Type B pancreatic cell (in vitro differentiated cells): Measurements from ENCODE around the gene SPAG9. TPM values are rescaled to one million over a fixed set of nuclear protein-coding genes. Genes with fewer than 3 reads are reported as not detected.

ENCODE experiments used
- DNase-seq: peaks from one replicate; pipeline ENCODE4 v3.0.0; 2021; ENCODE audit warnings: mixed read lengths; ENCODE audit not compliant: unreplicated experiment; ENCODE audit errors: extremely low spot score
- H3K27ac Mint-ChIP-seq: 2 replicates; pipeline ENCODE4 v1.8.0; 2021; ENCODE audit warnings: mild to moderate bottlenecking, mixed read lengths
- H3K27me3 Mint-ChIP-seq: 2 replicates; pipeline ENCODE4 v1.8.0; 2021; ENCODE audit warnings: mixed read lengths
- H3K36me3 Mint-ChIP-seq: 2 replicates; pipeline ENCODE4 v1.8.0; 2021; ENCODE audit warnings: mixed read lengths
- H3K4me1 Mint-ChIP-seq: one replicate; pipeline ENCODE4 v1.8.0; 2021; ENCODE audit warnings: mixed read lengths; ENCODE audit not compliant: unreplicated experiment
- H3K4me3 Mint-ChIP-seq: 2 replicates; pipeline ENCODE4 v1.8.0; 2021; ENCODE audit warnings: mild to moderate bottlenecking, mixed read lengths
- H3K9me3 Mint-ChIP-seq: 2 replicates; pipeline ENCODE4 v1.8.0; 2021; ENCODE audit warnings: mixed read lengths
- CTCF ChIP-seq: fragments of 200-600 bp; sonication (generic); conservative IDR thresholded peaks from 2 replicates; pipeline ENCODE4 v1.5.0; 2021; ENCODE audit warnings: antibody characterized with exemption, mild to moderate bottlenecking
- total RNA-seq: library from RNA; stranded (reverse); gene quantifications from 2 replicates; pipeline ENCODE4 v1.2.1, GENCODE V29; 2021; ENCODE audit warnings: low replicate concordance

The SPAG9 gene
- total RNA-seq, 1 donor from 2014 or later: 82.9 TPM

- H3K4me1 Mint-ChIP-seq: no peaks in the 10 kb centered on the region
- no peak for TF ChIP-seq CTCF
These were observed 131.5 kb downstream of the SPAG9 start for GRCh38 chr17:50989149-50989548.

GRCh38 chr17:50988427-50988826 is 132.2 kb downstream of the SPAG9 start:
- no peaks in the 10 kb centered on the region for H3K27me3 Mint-ChIP-seq
- no peaks in the 10 kb centered on the region for H3K9me3 Mint-ChIP-seq
- no peak for TF ChIP-seq CTCF
- peaks cover 22% of the 10 kb centered on the region for H3K36me3 Mint-ChIP-seq
- H3K27ac Mint-ChIP-seq: no peak overlapping the region
- H3K4me1 Mint-ChIP-seq: no peaks in the 10 kb centered on the region
- no peak for DNase-seq
- H3K4me3 Mint-ChIP-seq: no peak overlapping the region

More at GRCh38 chr17:50989149-50989548, 131.5 kb downstream of the SPAG9 start:
- Mint-ChIP-seq H3K4me3 (no peak overlapping the region), H3K36me3 (peaks cover 27% of the 10 kb centered on the region), H3K27me3 (no peaks in the 10 kb centered on the region), H3K27ac (no peak overlapping the region), H3K9me3 (no peaks in the 10 kb centered on the region)
- DNase-seq: no peak

GRCh38 chr17:50986989-50987660 is 133.5 kb downstream of the SPAG9 start:
- Mint-ChIP-seq H3K36me3 (peaks cover 16% of the 10 kb centered on the region), H3K4me1 (no peaks in the 10 kb centered on the region), H3K27me3 (no peaks in the 10 kb centered on the region), H3K9me3 (no peaks in the 10 kb centered on the region), H3K27ac (no peak overlapping the region), H3K4me3 (no peak overlapping the region)
- no peak for TF ChIP-seq CTCF
- DNase-seq: no peak

- H3K4me1 Mint-ChIP-seq: peaks cover 3% of the 10 kb centered on the region
- peaks cover 14% of the 10 kb centered on the region for H3K36me3 Mint-ChIP-seq
- DNase-seq: no peak
- H3K27me3 Mint-ChIP-seq: no peaks in the 10 kb centered on the region
- no peak for TF ChIP-seq CTCF
- no peak overlapping the region for H3K4me3 Mint-ChIP-seq
- no peaks in the 10 kb centered on the region for H3K9me3 Mint-ChIP-seq
- no peak overlapping the region for H3K27ac Mint-ChIP-seq
These were observed 139.4 kb downstream of the SPAG9 start for GRCh38 chr17:50981279-50981678.

- Mint-ChIP-seq H3K27me3 (no peaks in the 10 kb centered on the region), H3K9me3 (no peaks in the 10 kb centered on the region), H3K4me1 (peaks cover 3% of the 10 kb centered on the region), H3K36me3 (peaks cover 18% of the 10 kb centered on the region), H3K27ac (no peak overlapping the region), H3K4me3 (no peak overlapping the region)
- DNase-seq: no peak
- no peak for TF ChIP-seq CTCF
These were observed 141.1 kb downstream of the SPAG9 start for GRCh38 chr17:50979524-50979927.
